Stimulated activated CD4-positive, alpha-beta T cell treated with anti-CD3 and anti-CD28 coated beads, Interleukin-2, amount 100 ng/mL, for 48 hours (primary cell): Measurements from ENCODE around the gene DYNLL1.
"Not testable (repeated sequence)": the region's sequence is repeated elsewhere in the genome, so short reads cannot be mapped to it uniquely, and the experiment has no call there.

Source experiments
- DNase-seq, 2 donors: peaks; one replicate each; pipeline ENCODE4 v3.0.0-alpha.2; 2020

Gene DYNLL1

GRCh38 chr12:120475643-120476042, 20.3 kb upstream of the DYNLL1 start:
- no peak for DNase-seq

DNA sequence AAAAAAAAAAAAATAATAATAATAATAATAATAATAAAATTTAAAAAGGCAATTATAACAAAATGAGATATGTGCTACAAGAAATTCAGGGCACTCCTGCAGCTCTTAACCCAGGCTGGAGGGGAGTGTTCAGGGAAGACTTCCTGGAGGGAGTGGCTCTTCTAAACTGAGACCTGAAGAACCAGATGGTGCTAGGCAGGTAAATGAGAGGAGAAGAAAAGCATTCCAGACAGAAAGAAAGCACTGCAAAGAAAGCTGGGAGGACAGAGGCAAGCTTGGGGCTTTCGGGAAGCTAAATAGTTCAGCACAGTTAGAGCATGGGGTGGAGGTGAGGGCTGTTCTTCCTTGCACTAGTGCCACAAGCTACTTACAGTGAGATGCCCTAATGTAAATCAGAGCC, 16.5 kb upstream of the DYNLL1 start:
- DNase-seq, result no peak

GRCh38 chr12:120480211-120480610, 15.7 kb upstream of the DYNLL1 start:
- no peak for DNase-seq

DNA sequence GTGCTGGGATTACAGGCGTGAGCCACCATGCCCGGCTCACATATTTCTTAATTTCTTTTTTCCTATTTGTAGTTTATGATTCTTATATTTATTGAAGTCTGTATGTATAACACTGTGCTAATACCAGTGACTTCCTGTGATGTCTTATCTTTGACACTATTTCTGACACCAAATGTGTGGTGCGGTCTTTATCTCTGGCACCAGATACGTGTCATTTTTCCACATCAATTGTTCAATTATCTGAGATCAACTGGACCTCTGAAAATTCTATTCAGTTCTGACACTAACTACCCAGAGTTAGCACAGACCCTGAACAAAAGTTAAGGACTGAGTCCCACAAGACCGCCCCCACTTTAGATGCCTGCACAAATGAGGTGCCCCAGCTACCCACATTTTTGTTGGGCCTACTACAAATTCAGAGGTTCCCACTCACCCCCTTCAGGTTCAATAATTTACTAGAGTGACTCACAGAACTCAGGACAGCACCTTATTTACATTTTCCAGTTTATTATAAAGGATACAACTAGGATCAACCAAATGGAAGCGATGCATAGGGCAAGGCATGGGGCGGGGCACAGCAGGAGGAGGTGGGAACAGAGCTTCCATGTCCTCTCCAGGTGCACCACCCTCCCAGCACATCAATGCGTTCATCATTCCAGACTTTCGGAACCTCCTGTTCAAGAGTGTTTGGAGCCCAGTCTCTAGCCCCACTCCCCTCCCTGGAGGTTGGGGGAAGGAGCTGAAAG, 14.7 kb upstream of the DYNLL1 start:
- no peak for DNase-seq

DNA sequence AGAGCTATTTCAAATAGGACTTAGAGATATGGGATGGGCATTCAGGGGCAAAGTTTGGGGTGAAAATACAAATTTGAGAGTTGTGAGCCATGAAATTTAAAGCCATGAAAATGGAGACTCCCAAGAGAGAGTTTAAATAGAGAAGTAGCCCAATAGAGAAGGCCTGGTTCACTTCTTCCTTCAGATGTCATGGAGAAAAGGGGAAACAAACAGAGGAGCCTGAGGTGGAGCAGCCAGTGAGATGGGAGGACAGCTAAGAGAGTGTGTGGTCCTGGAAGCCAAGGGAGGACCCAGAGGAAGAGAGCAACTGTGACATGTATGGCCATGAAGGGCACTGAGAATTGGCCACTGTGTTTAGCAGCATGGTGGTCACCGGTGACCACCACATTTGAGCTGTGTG, 12.3 kb upstream of the DYNLL1 start:
- no peak for DNase-seq

- no peak for DNase-seq
These were observed 9.7 kb upstream of the DYNLL1 start for GRCh38 chr12:120485961-120486881.

- not testable (repeated sequence) for DNase-seq
These were observed 8.4 kb upstream of the DYNLL1 start for GRCh38 chr12:120487552-120487951.

- no peak for DNase-seq
These were observed 7.8 kb upstream of the DYNLL1 start for GRCh38 chr12:120488057-120488640.

DNA sequence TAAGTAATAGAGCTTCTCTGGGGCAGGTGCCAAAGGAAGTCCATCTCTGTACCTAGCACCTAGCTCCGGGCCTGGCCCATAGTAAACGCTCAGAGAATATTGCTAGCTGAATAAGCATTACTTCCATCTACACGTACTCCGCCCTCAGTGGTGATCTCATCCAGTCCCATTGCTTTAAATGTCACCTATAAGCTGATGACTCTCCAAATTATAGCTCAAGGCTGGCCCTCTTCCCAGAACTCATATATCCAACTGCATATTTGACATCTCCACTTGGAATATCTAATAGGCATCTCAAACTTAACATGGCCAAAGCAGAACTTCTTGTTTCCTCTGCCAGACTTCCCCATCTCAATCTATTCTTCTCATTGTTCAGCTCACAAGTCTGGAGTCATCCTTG, 6.9 kb upstream of the DYNLL1 start:
- no peak for DNase-seq

DNA sequence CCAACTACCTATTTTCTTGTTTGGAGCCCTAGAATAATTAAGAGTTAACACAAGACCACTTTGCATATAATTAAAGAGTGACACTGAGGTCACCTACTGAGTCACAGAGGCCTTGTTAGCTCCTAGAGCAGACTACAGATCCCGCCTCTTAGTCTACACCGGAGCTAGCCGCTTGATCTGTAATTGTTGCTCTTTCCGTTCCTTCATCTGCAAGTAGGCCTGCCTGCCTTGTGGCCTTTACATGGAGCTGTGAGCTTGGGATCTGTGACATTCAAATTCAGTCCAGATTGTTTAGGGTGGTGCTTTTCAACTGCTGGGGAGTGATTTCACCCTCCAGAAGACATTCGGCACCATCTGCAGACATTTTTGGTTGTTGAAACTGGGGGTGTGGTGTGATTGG, 5.6 kb upstream of the DYNLL1 start:
- no peak for DNase-seq

- DNase-seq, result no peak
These were observed 4.9 kb upstream of the DYNLL1 start for GRCh38 chr12:120490833-120491512.

DNA sequence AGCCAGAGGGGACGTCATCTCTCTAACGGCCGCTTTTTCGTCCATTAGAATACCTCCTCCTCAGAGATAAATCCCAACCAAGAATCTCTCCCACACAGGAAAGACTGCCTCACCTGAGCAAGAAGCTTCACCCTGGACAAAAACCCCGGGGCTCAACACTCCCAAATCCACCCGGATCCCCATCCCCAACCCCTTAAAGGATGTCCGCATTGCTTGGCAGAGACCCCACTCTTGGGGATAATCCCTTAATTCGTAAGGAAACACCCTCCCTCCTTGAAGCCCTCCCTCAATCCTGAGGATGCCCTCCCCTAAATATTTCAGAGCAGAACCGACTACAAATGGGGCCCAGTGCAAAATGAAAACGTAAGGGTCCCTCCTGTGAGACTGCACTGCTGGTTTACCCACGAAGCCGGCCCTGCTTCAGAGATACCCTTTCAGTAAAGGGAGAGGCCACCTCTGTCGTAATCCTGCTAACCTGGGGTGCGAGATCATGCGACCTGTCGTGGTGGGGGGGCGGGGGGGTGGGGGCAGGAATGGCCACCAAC, 655 bp upstream of the DYNLL1 start:
- DNase-seq, result peak in 1 of 2 donors; percentile 8

DNA sequence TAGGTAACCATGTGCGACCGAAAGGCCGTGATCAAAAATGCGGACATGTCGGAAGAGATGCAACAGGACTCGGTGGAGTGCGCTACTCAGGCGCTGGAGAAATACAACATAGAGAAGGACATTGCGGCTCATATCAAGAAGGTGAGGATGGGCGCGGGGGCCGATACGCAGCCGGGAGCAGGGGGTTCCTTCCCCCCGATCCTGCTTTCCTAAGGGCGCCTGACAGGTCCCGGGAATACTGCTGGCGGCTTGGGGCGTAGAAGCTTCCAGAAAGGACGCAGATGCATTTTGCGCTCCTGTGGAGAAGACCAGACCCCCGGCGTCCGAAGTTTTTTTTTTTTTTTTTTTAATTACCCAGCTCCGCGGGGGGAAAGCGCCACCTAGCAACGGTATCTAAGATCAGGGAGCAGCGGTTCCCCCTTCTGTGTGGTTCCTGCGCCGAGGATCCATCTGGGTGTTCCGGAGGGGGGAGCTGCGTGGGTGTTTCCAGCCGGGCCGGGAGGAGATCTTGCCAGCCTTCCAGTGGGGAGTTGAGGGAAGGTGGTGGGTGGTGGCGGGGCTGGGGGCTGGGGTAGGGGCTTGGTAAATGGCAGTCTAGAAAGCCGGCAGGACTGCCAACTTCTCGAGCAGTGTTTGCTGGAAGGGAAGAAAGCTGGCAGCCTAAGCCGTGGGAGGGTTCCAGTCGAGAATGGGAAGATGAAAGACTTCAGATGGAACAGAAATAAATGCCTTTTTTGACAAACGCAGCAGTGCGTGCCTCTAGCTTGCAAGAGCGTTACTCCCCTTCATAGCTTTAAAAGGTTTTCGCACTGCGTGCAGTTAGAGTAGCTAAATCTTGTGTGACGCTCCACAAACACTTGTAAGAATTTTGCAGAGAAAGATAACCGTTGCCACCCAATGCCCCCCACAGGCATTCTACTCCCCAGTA, 764 bp downstream of the DYNLL1 start:
- DNase-seq, result peak; percentile 19 to 34

GRCh38 chr12:120497524-120498150, 1.7 kb downstream of the DYNLL1 start:
- DNase-seq, result no peak

- no peak for DNase-seq
These were observed 3.1 kb downstream of the DYNLL1 start for GRCh38 chr12:120498870-120499515.

- DNase-seq, result no peak
These were observed 4.7 kb downstream of the DYNLL1 start for GRCh38 chr12:120500581-120500980.

- DNase-seq, result no peak
These were observed 8.7 kb downstream of the DYNLL1 start for GRCh38 chr12:120504587-120504986.

- DNase-seq, result no peak
These were observed 12.6 kb downstream of the DYNLL1 start for GRCh38 chr12:120508537-120508936.

- no peak for DNase-seq
These were observed 18.1 kb downstream of the DYNLL1 start for GRCh38 chr12:120514002-120514401.

GRCh38 chr12:120515496-120515895, 19.6 kb downstream of the DYNLL1 start:
- no peak for DNase-seq

DNA sequence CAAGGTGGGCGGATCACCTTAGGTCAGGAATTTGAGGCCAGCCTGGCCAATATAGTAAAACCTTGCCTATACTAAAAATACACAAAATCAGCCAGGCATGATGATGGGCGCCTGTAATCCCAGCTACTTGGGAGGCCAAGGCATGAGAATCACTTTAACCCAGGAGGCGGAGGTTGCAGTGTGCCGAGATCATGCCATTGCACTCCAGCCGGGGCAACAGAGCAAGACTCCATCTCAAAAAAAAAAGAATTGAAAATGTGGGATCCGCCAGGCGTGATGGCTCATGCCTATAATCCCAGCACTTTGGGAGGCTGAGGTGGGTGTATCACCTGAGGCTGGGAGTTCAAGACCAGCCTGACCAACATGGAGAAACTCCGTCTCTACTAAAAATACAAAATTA, 23.4 kb downstream of the DYNLL1 start:
- not testable (repeated sequence) for DNase-seq
